Fibroblast of skin of abdomen (primary cell): ENCODE measurements around the gene HES3.
A peak's percentile ranks its signal among the peaks of the same experiment; 100 is the strongest.
"Not testable (repeated sequence)": the region's sequence is repeated elsewhere in the genome, so short reads cannot be mapped to it uniquely, and the experiment has no call there.

Source experiments
- DNase-seq: peaks from one replicate; pipeline ENCODE4 v3.0.0-alpha.2; 2013

The HES3 gene

GRCh38 chr1:6219641-6220040 lies 24.3 kb upstream of the HES3 start:
- DNase-seq = not testable (repeated sequence)

GRCh38 chr1:6220236-6220635 lies 23.7 kb upstream of the HES3 start:
- no peak for DNase-seq

- DNase-seq = no peak
These were observed 22.7 kb upstream of the HES3 start for GRCh38 chr1:6221210-6221784.

GRCh38 chr1:6222636-6223035 lies 21.3 kb upstream of the HES3 start:
- DNase-seq = peak; percentile 26

- no peak for DNase-seq
These were observed 20.4 kb upstream of the HES3 start for GRCh38 chr1:6223617-6224016.

GRCh38 chr1:6224718-6225117 lies 19.3 kb upstream of the HES3 start:
- DNase-seq = no peak

GRCh38 chr1:6225651-6226050 lies 18.3 kb upstream of the HES3 start:
- DNase-seq = no peak

- no peak for DNase-seq
These were observed 10.6 kb upstream of the HES3 start for GRCh38 chr1:6233376-6233775.

GRCh38 chr1:6234502-6235295 lies 9.3 kb upstream of the HES3 start:
- peak; percentile 19 for DNase-seq

- DNase-seq = no peak
These were observed 8.7 kb upstream of the HES3 start for GRCh38 chr1:6235296-6235677.

- no peak for DNase-seq
These were observed 6.9 kb upstream of the HES3 start for GRCh38 chr1:6237093-6237492.

- DNase-seq = no peak
These were observed 4.7 kb upstream of the HES3 start for GRCh38 chr1:6239213-6239752.

GRCh38 chr1:6239950-6240768 lies 3.8 kb upstream of the HES3 start:
- DNase-seq = peak; percentile 64

- DNase-seq = no peak
These were observed 2.7 kb upstream of the HES3 start for GRCh38 chr1:6241107-6241886.

- DNase-seq = no peak
These were observed 1.9 kb upstream of the HES3 start for GRCh38 chr1:6241887-6242740.

- no peak for DNase-seq
These were observed 735 bp upstream of the HES3 start for GRCh38 chr1:6243053-6243834.

GRCh38 chr1:6244401-6245049 lies 546 bp downstream of the HES3 start:
- no peak for DNase-seq

- peak; percentile 71 for DNase-seq
These were observed 1.3 kb downstream of the HES3 start for GRCh38 chr1:6245086-6245868.

GRCh38 chr1:6245869-6246496 lies 2.0 kb downstream of the HES3 start:
- DNase-seq = no peak
